HG02798 (cell line): ENCODE results near the gene CST1.
"Not testable (repeated sequence)": the region's sequence is repeated elsewhere in the genome, so short reads cannot be mapped to it uniquely, and the experiment has no call there.

ENCODE experiments used
- ATAC-seq: cut with Tn5 transposase; IDR thresholded peaks from one replicate; pipeline ENCODE4 v1.9.1; 2021; ENCODE audit warnings: mild to moderate bottlenecking; ENCODE audit not compliant: unreplicated experiment, poor library complexity

Gene CST1

GRCh38 chr20:23756792-23757191 is 6.1 kb upstream of the CST1 start:
- ATAC-seq, result not testable (repeated sequence)

DNA sequence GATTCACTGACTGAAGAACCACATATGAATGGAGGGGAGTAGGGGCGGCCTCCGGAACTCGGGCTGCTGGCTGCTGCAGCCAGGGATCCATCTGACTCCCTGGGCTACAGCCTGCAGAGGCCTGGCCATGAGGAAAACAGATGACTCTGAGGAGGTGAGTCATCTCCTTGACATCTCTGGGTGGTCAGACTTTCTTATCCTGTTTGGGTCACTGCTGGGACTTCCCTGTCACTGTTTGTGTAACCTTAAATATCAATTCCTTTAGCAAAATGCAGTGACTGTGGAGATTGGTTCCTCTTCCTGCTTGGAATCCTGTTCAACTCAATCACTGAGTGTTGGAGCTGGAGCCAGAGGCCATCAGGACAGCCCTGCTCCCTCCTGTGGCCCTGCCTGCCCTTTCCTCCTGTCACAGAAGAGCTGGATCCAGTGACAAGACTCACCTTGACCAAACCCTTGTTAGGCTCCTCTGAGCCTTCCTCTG is 4.4 kb upstream of the CST1 start:
- not testable (repeated sequence) for ATAC-seq

DNA sequence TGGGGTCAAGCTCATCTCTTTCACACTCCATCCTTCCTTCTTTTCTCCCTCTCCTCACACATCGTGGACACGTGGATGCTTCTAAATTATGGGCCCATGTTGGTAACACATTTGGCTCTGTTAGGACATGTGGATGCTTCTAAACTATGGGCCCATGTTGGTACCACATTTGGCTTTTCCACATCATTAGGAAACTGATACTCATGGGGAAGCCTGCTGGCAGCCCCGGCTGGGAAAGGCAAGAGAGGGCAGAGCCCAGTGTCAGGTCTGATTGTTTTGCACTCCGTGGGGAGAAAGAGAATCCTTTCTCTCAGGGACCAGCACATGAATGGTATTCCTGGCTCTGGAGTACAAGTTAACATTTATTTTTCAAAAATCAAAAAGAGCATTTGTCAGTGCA is 4.0 kb upstream of the CST1 start:
- ATAC-seq, result no peak

- no peak for ATAC-seq
These were observed 2.9 kb upstream of the CST1 start for GRCh38 chr20:23753589-23753988.

GRCh38 chr20:23753194-23753548 is 2.4 kb upstream of the CST1 start:
- ATAC-seq, result no peak

GRCh38 chr20:23752481-23753193 is 1.9 kb upstream of the CST1 start:
- no peak for ATAC-seq

DNA sequence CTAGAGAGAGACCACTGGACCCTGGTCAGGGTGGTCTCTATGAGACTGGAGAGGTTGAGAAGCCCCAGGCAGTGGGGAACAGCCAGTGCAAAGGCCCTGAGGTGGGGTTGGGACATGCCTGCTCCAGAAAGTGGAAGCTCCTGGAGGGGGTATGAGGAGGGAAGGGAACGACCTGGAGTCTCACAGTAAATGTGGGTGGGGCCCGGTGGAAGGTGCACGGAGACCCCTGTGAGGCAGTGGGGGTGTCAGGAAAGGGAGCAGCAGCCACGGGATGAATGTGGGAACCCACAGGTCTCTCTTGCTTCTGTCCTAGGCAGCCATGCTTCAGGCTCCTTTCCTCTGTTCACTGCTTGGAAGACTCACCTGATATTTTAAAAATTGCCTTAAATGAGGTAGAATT is 1.3 kb upstream of the CST1 start:
- no peak for ATAC-seq

DNA sequence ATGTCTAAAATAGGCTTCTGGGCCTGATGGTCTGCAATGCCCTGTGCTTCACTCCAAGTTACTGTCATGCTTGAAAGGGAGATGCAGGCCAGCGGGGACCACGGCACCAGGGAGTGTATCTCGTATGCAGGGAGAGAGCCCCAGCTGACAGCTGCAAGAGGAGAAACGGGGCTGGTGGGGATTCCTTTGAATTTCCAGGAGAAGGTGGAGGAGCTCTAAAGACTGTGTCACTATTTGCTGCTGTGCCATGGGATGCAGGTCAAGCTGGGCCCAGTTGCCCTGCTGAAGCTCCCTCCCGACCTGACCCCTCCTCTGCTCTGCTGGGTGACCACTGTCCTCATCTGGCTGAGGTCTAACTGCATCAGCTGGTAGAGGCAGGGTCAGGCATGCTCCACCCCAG is 989 bp downstream of the CST1 start:
- ATAC-seq, result no peak

DNA sequence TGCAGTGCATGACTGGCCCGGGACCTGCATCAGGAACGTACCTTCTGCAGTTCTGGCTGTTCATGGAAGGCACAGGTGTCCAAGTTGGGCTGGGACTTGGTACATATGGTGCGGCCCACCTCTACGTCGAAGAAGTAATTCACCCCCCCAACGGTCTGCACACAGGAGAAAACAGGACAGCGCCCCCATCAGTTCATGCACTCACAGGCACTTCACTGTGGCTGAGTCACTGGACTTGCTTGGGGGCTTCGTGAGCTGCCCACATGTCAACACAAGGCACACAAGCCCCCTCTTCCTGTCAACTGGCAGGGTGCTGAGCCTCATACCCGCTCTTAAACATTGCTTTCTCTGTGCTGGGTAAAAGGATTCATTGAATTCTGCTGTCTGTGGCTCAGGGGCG is 1.8 kb downstream of the CST1 start:
- not testable (repeated sequence) for ATAC-seq

DNA sequence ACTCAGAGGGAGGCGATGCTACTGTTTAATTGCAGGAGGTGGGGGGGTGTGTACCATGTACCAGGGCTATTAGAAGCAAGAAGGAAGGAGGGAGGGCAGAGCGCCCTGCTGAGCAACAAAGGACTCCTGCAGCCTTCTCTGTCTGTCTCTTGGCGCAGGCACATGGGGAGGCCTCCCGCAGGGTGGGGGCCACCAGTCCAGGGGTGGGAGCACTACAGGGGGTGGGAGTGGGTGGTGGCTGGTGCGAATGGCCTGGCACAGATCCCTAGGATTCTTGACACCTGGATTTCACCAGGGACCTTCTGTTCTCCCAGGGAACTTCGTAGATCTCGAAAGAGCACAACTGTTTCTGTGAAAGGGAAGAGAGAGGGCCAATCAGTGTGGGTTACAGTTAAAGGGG is 3.2 kb downstream of the CST1 start:
- ATAC-seq, result not testable (repeated sequence)

DNA sequence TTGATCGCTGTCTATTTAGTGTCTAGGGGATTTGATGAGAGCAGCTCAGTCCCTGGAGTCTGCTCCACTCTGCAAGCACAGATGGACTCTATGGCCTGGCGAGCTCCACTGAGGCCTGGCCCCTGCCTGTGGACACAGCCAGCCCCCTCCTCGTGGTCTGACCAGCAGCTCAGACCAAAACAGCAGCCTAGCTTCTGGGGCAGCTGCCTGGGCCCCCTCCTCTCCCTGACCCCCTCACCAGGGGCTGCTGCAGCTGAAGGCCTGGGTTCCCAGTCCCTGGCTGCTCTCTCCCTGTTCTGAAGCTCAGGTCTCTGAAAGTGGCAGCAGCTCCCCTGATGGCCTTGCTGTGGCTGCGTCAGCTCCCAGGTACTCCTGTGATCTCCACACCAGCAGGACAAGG is 3.6 kb downstream of the CST1 start:
- ATAC-seq, result not testable (repeated sequence)

GRCh38 chr20:23746321-23746720 is 4.4 kb downstream of the CST1 start:
- no peak for ATAC-seq

GRCh38 chr20:23745247-23745646 is 5.5 kb downstream of the CST1 start:
- no peak for ATAC-seq

GRCh38 chr20:23744817-23745216 is 5.9 kb downstream of the CST1 start:
- ATAC-seq, result no peak

DNA sequence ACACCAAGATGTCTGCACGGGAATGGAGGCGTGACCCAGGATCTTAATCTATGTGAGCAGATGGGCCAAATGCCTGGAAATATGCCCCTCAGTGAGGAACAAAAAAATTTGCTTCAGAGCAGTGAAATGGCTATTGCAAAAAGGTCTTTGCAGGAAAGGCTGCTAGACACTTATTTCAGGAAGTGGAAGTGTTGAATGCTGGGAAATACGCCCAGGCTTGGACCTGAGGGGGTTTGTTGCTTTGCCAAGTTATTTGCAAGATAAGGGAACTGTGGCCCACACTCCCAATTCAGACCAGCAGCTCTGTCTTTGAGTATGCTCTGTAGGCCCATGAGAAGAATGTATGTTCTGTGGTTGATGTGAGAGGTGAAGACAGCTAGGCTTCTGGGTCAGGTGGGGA is 15.3 kb downstream of the CST1 start:
- not testable (repeated sequence) for ATAC-seq

GRCh38 chr20:23734949-23735348 is 15.8 kb downstream of the CST1 start:
- ATAC-seq, result not testable (repeated sequence)

DNA sequence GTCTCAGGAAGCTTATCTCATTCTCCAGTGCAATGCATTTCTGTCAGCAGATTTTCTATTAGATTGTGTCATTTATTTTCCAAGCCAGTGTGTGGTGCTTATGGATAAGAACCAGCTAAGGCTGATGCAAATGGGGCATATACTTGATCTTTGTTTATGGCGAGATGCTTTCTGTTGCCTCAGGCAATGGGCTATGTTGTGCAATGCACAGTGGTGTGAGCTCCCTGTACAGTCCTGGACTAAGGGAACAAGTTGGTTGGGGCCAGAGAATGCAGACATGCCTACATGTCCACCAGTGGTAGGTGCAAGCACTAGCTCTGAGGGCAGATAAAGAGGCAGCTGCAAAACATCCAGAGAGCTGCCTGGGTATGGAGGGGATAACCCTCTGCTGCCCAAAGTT is 16.3 kb downstream of the CST1 start:
- not testable (repeated sequence) for ATAC-seq

DNA sequence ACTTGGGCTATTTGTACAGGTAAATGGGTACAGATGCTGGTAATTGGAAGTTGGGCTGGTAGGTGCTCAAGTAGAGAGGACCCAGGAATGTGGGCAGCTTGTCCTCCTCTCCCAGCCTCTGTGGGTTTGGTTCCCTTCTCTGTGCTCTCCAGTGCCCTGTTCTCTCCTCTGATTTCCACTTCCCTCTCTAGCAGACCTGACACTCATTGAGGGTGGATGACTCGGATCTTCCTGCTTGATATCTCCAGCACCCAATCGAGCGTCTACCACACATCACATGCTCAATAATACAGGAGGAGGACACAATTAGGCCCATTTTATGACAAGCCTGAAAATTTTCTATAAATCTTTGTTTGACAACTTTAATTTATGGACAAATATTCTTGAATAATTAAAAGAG is 23.7 kb downstream of the CST1 start:
- no peak for ATAC-seq

DNA sequence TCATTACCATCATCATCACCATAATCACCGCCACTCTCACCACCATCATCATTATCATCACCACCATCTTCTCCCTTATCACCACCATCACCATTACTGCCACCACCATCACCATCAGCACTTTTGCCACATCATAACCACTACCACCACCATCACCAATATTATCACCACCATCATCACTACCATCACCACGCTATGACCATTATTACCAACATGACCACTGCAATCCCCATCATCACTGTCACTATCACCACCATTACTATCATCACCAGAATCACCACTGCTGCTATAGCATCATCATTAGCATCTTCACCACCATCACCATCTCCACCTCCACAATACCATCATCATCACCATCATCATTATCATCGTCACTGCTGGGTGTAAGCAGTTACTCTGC is 25.6 kb downstream of the CST1 start:
- no peak for ATAC-seq

DNA sequence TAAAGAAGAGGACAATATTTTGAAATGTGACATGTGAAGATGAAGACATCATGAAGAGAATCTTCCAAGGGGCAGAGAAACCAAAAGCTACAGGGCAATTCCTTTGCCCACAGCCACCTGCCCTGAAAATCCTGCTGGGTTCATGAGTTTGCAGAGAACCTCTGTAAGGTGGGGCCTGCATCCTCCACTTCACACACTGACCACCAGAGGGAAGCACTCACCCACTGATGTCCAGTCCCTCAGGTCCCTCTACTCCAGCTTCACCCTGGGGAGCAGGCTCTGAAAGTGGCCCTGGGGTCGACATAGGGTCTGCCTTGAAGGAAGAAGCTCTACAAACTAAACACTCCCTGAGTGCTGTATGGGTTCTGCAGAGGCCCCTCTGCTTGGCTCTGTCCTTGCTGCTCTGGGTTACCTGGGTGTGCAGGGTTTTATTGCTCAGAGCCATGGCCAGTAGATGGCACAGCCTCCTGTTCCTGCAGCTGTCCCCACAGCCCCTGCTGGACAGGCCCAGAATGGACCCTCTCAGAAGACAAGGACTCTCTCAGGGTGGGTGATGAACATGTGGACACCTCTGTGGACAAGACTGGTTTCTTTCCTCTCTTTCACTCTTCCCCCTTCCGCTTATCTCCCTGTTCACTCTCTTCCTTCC is 27.0 kb downstream of the CST1 start:
- peak; percentile 69 for ATAC-seq

DNA sequence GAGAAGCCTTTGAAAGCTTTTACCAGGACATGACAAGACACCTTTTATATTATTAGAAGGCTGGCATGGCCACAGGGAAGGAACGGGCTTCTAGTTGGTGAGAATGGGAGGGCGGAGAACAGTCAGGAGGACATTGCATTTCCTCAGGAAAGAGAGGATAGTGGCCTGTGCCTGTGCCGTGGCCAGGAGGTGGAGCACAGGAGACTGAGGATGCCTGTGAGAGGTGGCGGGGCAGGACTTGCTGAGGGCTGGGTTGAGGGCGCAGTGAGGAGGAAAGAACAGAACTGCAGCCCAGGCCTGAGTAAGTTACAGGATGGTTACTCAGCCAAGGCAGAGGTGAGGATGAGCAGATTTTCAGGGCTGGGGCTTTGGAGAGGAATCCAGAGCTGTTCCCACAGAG is 27.9 kb downstream of the CST1 start:
- ATAC-seq, result not testable (repeated sequence)

- ATAC-seq, result no peak
These were observed 28.8 kb downstream of the CST1 start for GRCh38 chr20:23721962-23722361.
